H1 (cell line): ENCODE results near the gene R3HDM2. TPM values are rescaled to one million over a fixed set of nuclear protein-coding genes. Genes with fewer than 3 reads are reported as not detected.

Source experiments
- CTCF ChIA-PET: fragments of 300-600 bp; sonication (Branson Sonifier 250); formaldehyde crosslinking; loops from one replicate; lab custom pipeline; 2021; ENCODE audit not compliant: partially characterized antibody; lab: Charles Lee
- POLR2A ChIA-PET: fragments of 300-600 bp; sonication (Branson Sonifier 250); formaldehyde crosslinking; loops from one replicate; lab custom pipeline; 2021; ENCODE audit warnings: inconsistent platforms; ENCODE audit not compliant: partially characterized antibody; lab: Charles Lee
- DNase-seq, 2 experiments: peaks; one replicate each; pipeline versions ENCODE4 v3.0.0 to v3.0.0-alpha.2; 2010 to 2022; ENCODE audit warnings: low spot score in 2 of 2, low read depth in 1 of 2, mixed read lengths in 1 of 2
- FAIRE-seq: peaks from 2 replicates; lab custom pipeline; 2011; peaks lifted over from hg19 to GRCh38; lab: Jason Lieb, UNC
- H2AFZ ChIP-seq: 2 replicates; pipeline ENCODE4 v1.8.1; 2012; ENCODE audit warnings: low read length, inconsistent platforms
- H2AK5ac ChIP-seq: 2 replicates; pipeline ENCODE4 v1.6.1; 2013; ENCODE audit warnings: low read depth, low read length
- H2BK120ac ChIP-seq: replicated peaks from 2 replicates; pipeline ENCODE3; 2013; ENCODE audit warnings: low read depth, low read length, inconsistent platforms
- H2BK12ac ChIP-seq: 2 replicates; pipeline ENCODE4 v1.6.1; 2013; ENCODE audit warnings: low read depth, low read length
- H2BK15ac ChIP-seq: 2 replicates; pipeline ENCODE4 v1.6.1; 2013; ENCODE audit warnings: low read length
- H2BK20ac ChIP-seq: 2 replicates; pipeline ENCODE4 v1.6.1; 2013; ENCODE audit warnings: low read length
- H2BK5ac ChIP-seq: 2 replicates; pipeline ENCODE4 v1.6.1; 2013; ENCODE audit warnings: low read depth, low read length
- H3K14ac ChIP-seq: 2 replicates; pipeline ENCODE4 v1.6.1; 2013; ENCODE audit warnings: inconsistent platforms; ENCODE audit not compliant: insufficient read length
- H3K18ac ChIP-seq: 2 replicates; pipeline ENCODE4 v1.6.1; 2013; ENCODE audit warnings: low read length; ENCODE audit errors: extremely low read depth
- H3K23ac ChIP-seq: 2 replicates; pipeline ENCODE4 v1.6.1; 2013; ENCODE audit warnings: inconsistent platforms; ENCODE audit not compliant: insufficient read length
- H3K23me2 ChIP-seq: 2 replicates; pipeline ENCODE4 v1.6.1; 2013; ENCODE audit warnings: low read depth, low read length
- H3K27ac ChIP-seq: 2 replicates; pipeline ENCODE4 v1.6.1; 2011; ENCODE audit warnings: low read depth, low read length, inconsistent platforms
- H3K27me3 ChIP-seq, 4 experiments: replicated peaks in 1 of 4; 1 replicate in 1 of 4; 2 replicates in 3 of 4; pipeline versions ENCODE4 v1.6.1 to v1.8.1; 2011 to 2013; ENCODE audit warnings: low read length in 3 of 4, mild to moderate bottlenecking in 3 of 4, inconsistent platforms in 2 of 4, mixed read lengths in 2 of 4, moderate library complexity in 1 of 4; ENCODE audit not compliant: control insufficient read depth in 3 of 4, insufficient read depth in 3 of 4; ENCODE audit errors: extremely low read depth in 1 of 4
- H3K36me3 ChIP-seq, 4 experiments: 2 replicates each; pipeline versions ENCODE4 v1.6.1 to v1.8.1; 2011 to 2013; ENCODE audit warnings: mild to moderate bottlenecking in 4 of 4, low read length in 3 of 4, moderate library complexity in 2 of 4, control low read depth in 1 of 4, inconsistent platforms in 1 of 4; ENCODE audit not compliant: insufficient read depth in 4 of 4, control insufficient read depth in 2 of 4
- H3K4ac ChIP-seq: replicated peaks from 2 replicates; pipeline ENCODE3; 2013; ENCODE audit warnings: low read length, low read depth, mixed read lengths, inconsistent platforms; ENCODE audit not compliant: insufficient read length
- H3K4me1 ChIP-seq, 4 experiments: replicated peaks in 1 of 4; 1 replicate in 1 of 4; 2 replicates in 3 of 4; pipeline versions ENCODE4 v1.6.1 to v1.8.1; 2011 to 2013; ENCODE audit warnings: low read length in 3 of 4, inconsistent platforms in 2 of 4, mixed read lengths in 1 of 4; ENCODE audit not compliant: insufficient read depth in 4 of 4, control insufficient read depth in 3 of 4
- H3K4me2 ChIP-seq, 2 experiments: 2 replicates each; pipeline versions ENCODE4 v1.6.1 to v1.8.1; 2011 to 2013; ENCODE audit warnings: low read depth in 2 of 2, low read length in 2 of 2, control low read depth in 1 of 2, inconsistent platforms in 1 of 2, mild to moderate bottlenecking in 1 of 2; ENCODE audit not compliant: insufficient read depth in 1 of 2
- H3K4me3 ChIP-seq, 4 experiments: fragments of 200-600, 300-600 bp in 1 of 4; sonication (generic), shearing (Covaris generic), sonication (Bioruptor Twin) in 1 of 4; 2 replicates each; pipeline versions ENCODE4 v1.5.1 to v1.8.1; 2011 to 2016; ENCODE audit warnings: low read length in 4 of 4, low read depth in 3 of 4, control low read depth in 2 of 4, inconsistent platforms in 2 of 4, mild to moderate bottlenecking in 2 of 4, mixed read lengths in 1 of 4, moderate library complexity in 1 of 4; ENCODE audit not compliant: insufficient read depth in 2 of 4; ENCODE audit errors: extremely low read depth in 1 of 4
- H3K56ac ChIP-seq: replicated peaks from 2 replicates; pipeline ENCODE3; 2013; ENCODE audit warnings: low read depth, mild to moderate bottlenecking, mixed read lengths, low read length, inconsistent platforms; ENCODE audit not compliant: insufficient read length
- H3K79me1 ChIP-seq: 2 replicates; pipeline ENCODE4 v1.6.1; 2013; ENCODE audit warnings: low read depth, low read length, control low read depth
- H3K79me2 ChIP-seq, 2 experiments: 2 replicates each; pipeline versions ENCODE4 v1.6.1 to v1.8.1; 2012 to 2013; ENCODE audit warnings: low read length in 2 of 2, mild to moderate bottlenecking in 2 of 2, inconsistent platforms in 1 of 2; ENCODE audit not compliant: insufficient read depth in 2 of 2, control insufficient read depth in 1 of 2
- H3K9ac ChIP-seq, 4 experiments: replicated peaks in 1 of 4; 1 replicate in 1 of 4; 2 replicates in 3 of 4; pipeline versions ENCODE4 v1.6.1 to v1.8.1; 2011 to 2013; ENCODE audit warnings: low read depth in 3 of 4, low read length in 3 of 4, control low read depth in 2 of 4, mild to moderate bottlenecking in 2 of 4, moderate library complexity in 2 of 4, inconsistent platforms in 1 of 4; ENCODE audit errors: extremely low read depth in 1 of 4
- H3K9me3 ChIP-seq, 2 experiments: 2 replicates each; pipeline versions ENCODE4 v1.6.1 to v1.8.1; 2012 to 2013; ENCODE audit warnings: mild to moderate bottlenecking in 2 of 2, moderate library complexity in 2 of 2, control low read depth in 1 of 2, inconsistent platforms in 1 of 2, low read depth in 1 of 2, low read length in 1 of 2, mixed read lengths in 1 of 2; ENCODE audit not compliant: insufficient read depth in 2 of 2
- H4K20me1 ChIP-seq, 2 experiments: replicated peaks in 1 of 2; 2 replicates each; pipeline versions ENCODE3 to v1.8.1; 2011 to 2013; ENCODE audit warnings: inconsistent platforms in 2 of 2, low read length in 2 of 2, mild to moderate bottlenecking in 1 of 2; ENCODE audit not compliant: insufficient read depth in 2 of 2, control insufficient read depth in 1 of 2
- H4K5ac ChIP-seq: 2 replicates; pipeline ENCODE4 v1.6.1; 2013; ENCODE audit warnings: low read length, low read depth, mixed read lengths, inconsistent platforms; ENCODE audit not compliant: insufficient read length
- H4K8ac ChIP-seq: 2 replicates; pipeline ENCODE4 v1.8.0; 2013; ENCODE audit warnings: mild to moderate bottlenecking, moderate library complexity, low read length, inconsistent platforms; ENCODE audit not compliant: insufficient read depth; ENCODE audit errors: extremely low read depth
- H4K91ac ChIP-seq: replicated peaks from 2 replicates; pipeline ENCODE3; 2013; ENCODE audit warnings: low read length, mixed read lengths, inconsistent platforms; ENCODE audit not compliant: insufficient read length
- CTBP2 ChIP-seq: IDR thresholded peaks from 2 replicates; pipeline ENCODE4 v1.7.0; 2011; ENCODE audit warnings: borderline replicate concordance, mild to moderate bottlenecking, moderate library complexity, mixed read lengths, low read length; ENCODE audit not compliant: insufficient read depth, insufficient read length
- GABPA ChIP-seq: IDR thresholded peaks from 2 replicates; pipeline ENCODE4 v1.6.1; 2011; ENCODE audit warnings: mild to moderate bottlenecking, low read length, moderate library complexity, borderline replicate concordance; ENCODE audit not compliant: insufficient read depth
- GTF2F1 ChIP-seq: IDR thresholded peaks from 2 replicates; pipeline ENCODE4 v1.6.1; 2012; ENCODE audit warnings: low read depth, low read length, improper control_type of control experiment, borderline replicate concordance
- RAD21 ChIP-seq, 2 experiments: IDR thresholded peaks in 1 of 2; conservative IDR thresholded peaks in 1 of 2; 2 replicates each; pipeline ENCODE4 v1.6.1; 2011; ENCODE audit warnings: low read depth in 2 of 2, low read length in 2 of 2, improper control_type of control experiment in 1 of 2, inconsistent platforms in 1 of 2, mild to moderate bottlenecking in 1 of 2, moderate library complexity in 1 of 2
- SIX5 ChIP-seq: IDR thresholded peaks from 2 replicates; pipeline ENCODE4 v1.6.1; 2011; ENCODE audit warnings: mild to moderate bottlenecking, low read depth, low read length
- SP2 ChIP-seq: IDR thresholded peaks from 2 replicates; pipeline ENCODE4 v1.6.1; 2012; ENCODE audit warnings: mild to moderate bottlenecking, low read length, inconsistent platforms
- WGBS, 2 experiments: shearing (Covaris generic) in 1 of 2; methylation state at CpG; one replicate each; pipeline versions ENCODE4 v1.1.6 to v1.1.7; 2013 to 2015; ENCODE audit warnings: low lambda C conversion rate in 2 of 2, mixed read lengths in 2 of 2, inconsistent platforms in 1 of 2, low coverage in 1 of 2, missing lambda C conversion rate in 1 of 2; ENCODE audit not compliant: insufficient replicate concordance in 2 of 2, insufficient coverage in 1 of 2, insufficient read length in 1 of 2; ENCODE audit errors: extremely low coverage in 1 of 2, missing lambda C conversion rate in 1 of 2; 5-methylcytosine and 5-hydroxymethylcytosine counted together
- polyA plus RNA-seq, 7 experiments: library from polyadenylated mRNA; depleted of rRNA in 3 of 7; stranded (reverse) in 5 of 7; unstranded in 2 of 7; fragments of >200 nt in 5 of 7; fragments of 200-250 nt in 2 of 7; gene quantifications; 1 replicate in 5 of 7; 2 replicates in 1 of 7; 4 replicates in 1 of 7; pipeline versions ENCODE4 v1.2.1 to v1.2.3, GENCODE V29; 2011 to 2013; ENCODE audit warnings: missing spikeins in 2 of 7, mixed read lengths in 2 of 7
- total RNA-seq: library from RNA; stranded (reverse); fragmentation: NEBNext Ultra II Directional; extraction: Animal tissue kit (Norgen Biotek cat#: 25700); gene quantifications from 2 replicates; pipeline ENCODE4 v1.2.1, GENCODE V29; 2021
- TF ChIP-seq, protein P1 (sequence below): IDR thresholded peaks from 2 replicates; pipeline ENCODE4 v1.6.1; 2012; ENCODE audit warnings: inconsistent platforms
- TF ChIP-seq, protein P2 (sequence below): IDR thresholded peaks from 2 replicates; pipeline ENCODE4 v1.6.1; 2011; ENCODE audit warnings: low read length, improper control_type of control experiment

Gene R3HDM2
- total and polyA plus RNA-seq, 2 of the 8 experiments (the other 6 are each of a cell fraction or from before 2014, with no cell fraction given): 25.6 to 27.0 TPM

DNA sequence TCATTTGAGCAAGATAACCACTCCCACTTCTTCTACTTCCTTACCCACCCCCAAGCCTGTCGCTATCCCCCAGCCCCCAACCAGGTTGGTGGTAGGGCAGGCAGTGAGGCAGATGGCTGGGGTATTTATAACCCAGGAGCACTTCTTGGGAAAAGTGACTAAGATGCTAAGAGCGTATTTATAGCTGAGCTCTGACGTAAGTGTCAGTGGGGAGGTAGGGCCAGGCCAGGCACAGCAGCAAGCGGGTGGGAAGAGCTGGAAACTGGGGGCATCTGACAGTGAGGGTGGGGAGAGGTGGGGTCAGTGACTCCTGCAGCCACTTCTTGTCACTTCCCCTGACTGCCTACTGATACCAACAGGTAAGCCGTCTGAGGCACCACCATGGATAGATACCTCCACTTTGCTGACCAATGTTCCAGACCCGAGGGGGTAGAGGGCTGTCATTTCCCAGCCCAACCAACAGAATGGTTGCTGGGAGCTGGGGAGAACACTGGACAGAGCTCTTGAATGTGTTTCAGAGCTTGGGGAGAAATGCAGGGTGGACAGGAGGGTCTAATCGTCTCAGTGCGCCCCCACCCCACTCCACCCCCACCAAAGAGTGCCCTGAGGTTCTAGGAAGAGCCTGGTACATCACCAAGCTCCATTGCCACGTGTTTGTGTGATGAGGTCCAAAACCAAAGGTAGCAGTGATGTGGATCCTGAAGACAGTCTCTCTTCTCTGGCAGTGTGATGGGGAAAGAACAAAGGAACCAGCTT is 21.5 kb upstream of the R3HDM2 start:
- peaks cover 9% of the 10 kb centered on the region for H3K23me2 ChIP-seq
- H3K18ac ChIP-seq: no peak overlapping the region
- H3K4me3 ChIP-seq: no peak overlapping the region
- H4K20me1 ChIP-seq: no peaks in the 10 kb centered on the region
- H3K14ac ChIP-seq: no peak overlapping the region
- H2BK12ac ChIP-seq: peak overlapping the region; percentile 64; the same call in 1 of the 2 replicates
- no peak overlapping the region for H4K91ac ChIP-seq
- peaks cover 0 to 9% of the 10 kb centered on the region in 2 experiments; a peak in 1 of 4 replicates for H3K79me2 ChIP-seq
- no peak overlapping the region for H2BK120ac ChIP-seq
- H3K23ac ChIP-seq: no peak overlapping the region
- no peak overlapping the region for H3K27ac ChIP-seq
- WGBS, 2 experiments: 51% methylated on average over 9 of the region's 9 CpGs; no CpG with 5 or more reads in 1 of the 2 experiments
- H3K27me3 ChIP-seq: no peaks in the 10 kb centered on the region
- H2AFZ ChIP-seq: no peak overlapping the region
- TF ChIP-seq SIX5: no peak
- no peak for TF ChIP-seq GABPA
- TF ChIP-seq, protein P1, sequence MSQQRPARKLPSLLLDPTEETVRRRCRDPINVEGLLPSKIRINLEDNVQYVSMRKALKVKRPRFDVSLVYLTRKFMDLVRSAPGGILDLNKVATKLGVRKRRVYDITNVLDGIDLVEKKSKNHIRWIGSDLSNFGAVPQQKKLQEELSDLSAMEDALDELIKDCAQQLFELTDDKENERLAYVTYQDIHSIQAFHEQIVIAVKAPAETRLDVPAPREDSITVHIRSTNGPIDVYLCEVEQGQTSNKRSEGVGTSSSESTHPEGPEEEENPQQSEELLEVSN: no peak
- TF ChIP-seq, protein P2, sequence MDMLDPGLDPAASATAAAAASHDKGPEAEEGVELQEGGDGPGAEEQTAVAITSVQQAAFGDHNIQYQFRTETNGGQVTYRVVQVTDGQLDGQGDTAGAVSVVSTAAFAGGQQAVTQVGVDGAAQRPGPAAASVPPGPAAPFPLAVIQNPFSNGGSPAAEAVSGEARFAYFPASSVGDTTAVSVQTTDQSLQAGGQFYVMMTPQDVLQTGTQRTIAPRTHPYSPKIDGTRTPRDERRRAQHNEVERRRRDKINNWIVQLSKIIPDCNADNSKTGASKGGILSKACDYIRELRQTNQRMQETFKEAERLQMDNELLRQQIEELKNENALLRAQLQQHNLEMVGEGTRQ: no peak
- TF ChIP-seq CTBP2: no peak
- TF ChIP-seq RAD21 (IDR thresholded peaks at IDR 0.05 in 1 of 2, conservative IDR thresholded peaks at IDR 0.05 in 1 of 2; ENCODE audit: low read depth in 2 of 2, low read length in 2 of 2): no peak
- TF ChIP-seq SP2: no peak
- no peak for TF ChIP-seq GTF2F1
- peaks cover 0 to 4% (median 0%) of the 10 kb centered on the region in 4 experiments; a peak in 1 of 8 replicates for H3K36me3 ChIP-seq
- H4K8ac ChIP-seq: no peak overlapping the region; the same call in 1 of the 2 replicates
- no peak overlapping the region for H3K9ac ChIP-seq
- no peak overlapping the region for H2BK5ac ChIP-seq
- FAIRE-seq (no peak), DNase-seq (no peak)
- peaks cover 0 to 28% (median 19%) of the 10 kb centered on the region in 4 experiments; a peak in 6 of 7 replicates for H3K4me1 ChIP-seq
- H3K4me2 ChIP-seq: no peak overlapping the region
- H3K9me3 ChIP-seq: no peaks in the 10 kb centered on the region
- H2BK15ac ChIP-seq: no peak overlapping the region
- POLR2A ChIA-PET: interaction anchor here (0.5 to 11.2 kb wide), 19 partner anchors 8 to 228 kb away, joined by 3 to 168 read pairs (median 4); partner anchors contain the start of genes INHBC, R3HDM2, SHMT2 and STAC3
- no peak overlapping the region for H3K56ac ChIP-seq
- CTCF ChIA-PET: interaction anchor here (0.8 to 18.5 kb wide), 58 partner anchors 8 to 415 kb away, joined by 3 to 478 read pairs (median 7); partner anchors contain the start of genes ARHGAP9, INHBC, MARS1 and SHMT2
- no peak overlapping the region for H3K4ac ChIP-seq
- no peak overlapping the region for H2BK20ac ChIP-seq
- H4K5ac ChIP-seq: no peak overlapping the region
- no peak overlapping the region for H2AK5ac ChIP-seq
- H3K79me1 ChIP-seq: no peaks in the 10 kb centered on the region
